Hippocampal formation (tissue), 2 donors: ENCODE measurements around the gene INSIG2.

Experiments
- DNase-seq, 2 donors: peaks; one replicate each; lab custom pipeline; 2025; lab: John Stamatoyannopoulos, UW

The INSIG2 gene

GRCh38 chr2:118127250-118127649 lies 39.0 kb downstream of the INSIG2 start:
- DNase-seq, result no peak

DNA sequence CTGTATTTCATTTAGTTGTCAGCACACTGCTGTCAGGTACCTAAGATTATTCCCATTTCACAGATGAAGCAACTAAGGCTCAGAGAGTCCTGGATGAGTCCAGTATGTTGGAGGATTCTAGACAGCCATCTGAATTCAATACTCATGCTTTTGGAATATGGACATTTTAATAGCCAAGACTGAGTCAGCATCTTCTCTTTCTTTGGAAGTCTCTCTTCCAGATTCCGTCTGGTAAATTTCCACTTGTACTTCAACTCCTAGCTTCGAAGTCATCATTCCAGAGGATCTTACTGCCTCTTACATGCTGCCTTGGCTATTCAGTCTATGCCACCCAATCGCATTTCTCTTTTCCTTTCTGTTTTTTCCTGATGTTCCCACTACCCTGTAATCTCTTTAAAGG lies 40.6 kb downstream of the INSIG2 start:
- no peak for DNase-seq

- no peak for DNase-seq
These were observed 42.1 kb downstream of the INSIG2 start for GRCh38 chr2:118130385-118130784.

GRCh38 chr2:118131771-118132170 lies 43.5 kb downstream of the INSIG2 start:
- DNase-seq, result no peak

DNA sequence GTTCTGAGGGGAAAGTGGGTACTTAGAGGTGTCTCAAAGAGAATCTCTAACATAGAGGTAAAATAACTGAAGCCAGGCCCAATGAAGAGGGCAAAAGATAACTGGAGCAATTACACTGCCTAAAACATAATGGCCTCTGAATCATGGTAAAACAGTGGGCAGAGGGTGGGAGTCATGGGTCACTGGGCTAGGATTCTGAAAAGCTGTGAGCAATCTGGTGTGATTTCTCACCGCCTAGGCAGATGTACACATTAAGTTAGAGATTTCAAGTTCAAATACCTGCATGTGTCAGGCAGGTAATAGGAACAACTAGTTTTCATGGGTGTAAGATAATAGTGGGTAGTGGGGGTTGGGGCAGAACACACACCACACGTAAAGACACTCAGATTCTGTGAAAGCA lies 45.6 kb downstream of the INSIG2 start:
- no peak for DNase-seq

DNA sequence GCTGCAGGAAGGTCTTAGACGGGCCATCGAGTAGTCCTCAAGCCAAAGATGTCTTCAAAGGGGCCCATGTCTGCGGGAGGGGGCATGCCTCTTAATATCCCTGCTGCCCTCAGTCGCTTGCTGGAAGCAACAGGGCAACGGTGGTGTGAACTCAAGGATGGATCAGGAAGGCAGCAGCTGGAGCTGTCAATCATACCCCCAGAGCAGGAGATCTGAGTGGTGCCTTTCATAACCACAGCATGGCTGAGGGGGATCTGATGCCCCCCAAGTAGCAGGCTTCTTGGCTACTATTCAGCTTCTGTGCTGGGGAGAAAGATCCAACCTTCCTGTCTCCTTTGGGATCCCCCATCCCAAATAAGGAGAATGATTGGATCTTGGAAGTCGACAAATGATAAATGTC lies 46.4 kb downstream of the INSIG2 start:
- no peak for DNase-seq

- DNase-seq, result no peak
These were observed 56.9 kb downstream of the INSIG2 start for GRCh38 chr2:118145207-118145606.

- DNase-seq, result no peak
These were observed 57.5 kb downstream of the INSIG2 start for GRCh38 chr2:118145806-118146205.

- DNase-seq, result no peak
These were observed 58.3 kb downstream of the INSIG2 start for GRCh38 chr2:118146315-118147283.

DNA sequence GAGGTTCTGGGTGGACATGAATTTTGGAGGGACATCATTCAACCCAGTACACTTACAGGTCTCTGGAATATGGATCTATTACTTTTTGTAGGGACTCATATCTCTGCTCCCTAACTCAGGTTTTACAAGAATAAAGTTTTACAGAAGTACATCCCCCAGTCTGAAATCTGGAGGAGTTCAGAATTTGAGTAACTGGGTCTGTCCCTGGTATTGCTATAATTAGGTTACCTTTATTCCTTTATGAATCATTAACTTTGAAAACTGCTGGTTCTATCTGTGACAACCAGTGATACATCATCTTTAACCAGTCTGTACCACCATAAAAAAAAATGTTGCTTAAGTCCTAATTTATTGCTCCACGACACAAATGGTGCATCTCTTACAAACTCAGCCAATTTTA lies 59.9 kb downstream of the INSIG2 start:
- DNase-seq, result no peak

GRCh38 chr2:118148809-118149208 lies 60.5 kb downstream of the INSIG2 start:
- DNase-seq, result no peak

DNA sequence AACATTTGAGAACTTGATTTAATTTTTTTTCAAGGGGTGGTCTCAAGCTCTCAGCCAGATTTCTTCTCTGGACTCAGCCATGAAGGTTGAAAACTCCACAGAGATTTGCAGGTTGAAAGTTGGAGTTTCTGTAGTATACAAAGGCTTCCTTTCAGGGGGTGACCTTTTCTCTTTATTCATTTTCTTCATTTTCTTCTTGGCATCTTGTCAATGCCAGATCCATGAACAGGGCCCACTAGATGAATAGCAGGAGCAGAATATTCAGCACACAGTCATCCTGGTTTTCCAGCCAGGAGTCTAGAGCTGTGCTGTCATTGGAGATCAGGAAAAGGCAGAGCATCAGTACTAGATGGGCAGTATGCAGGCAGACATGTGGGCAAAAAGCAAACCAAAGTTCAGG lies 62.0 kb downstream of the INSIG2 start:
- no peak for DNase-seq

DNA sequence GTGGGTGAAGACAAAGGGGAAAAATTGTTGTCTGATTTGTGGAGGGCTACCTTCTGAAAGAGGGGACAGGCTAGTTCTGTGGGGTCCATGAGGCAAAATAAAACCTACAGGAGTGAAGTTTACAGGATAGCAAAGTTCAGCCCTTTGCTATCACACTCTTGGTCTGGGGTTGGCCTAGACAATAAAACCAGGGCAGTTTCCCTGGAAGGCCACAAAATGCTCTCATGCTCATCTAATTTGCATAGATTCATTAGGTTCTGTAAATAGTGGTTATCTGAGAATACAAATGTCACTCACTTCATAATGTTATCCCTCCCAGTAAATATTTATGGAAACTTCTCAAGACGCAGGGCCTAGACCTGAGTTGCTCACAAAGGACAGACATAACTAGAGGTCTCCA lies 63.6 kb downstream of the INSIG2 start:
- no peak for DNase-seq

DNA sequence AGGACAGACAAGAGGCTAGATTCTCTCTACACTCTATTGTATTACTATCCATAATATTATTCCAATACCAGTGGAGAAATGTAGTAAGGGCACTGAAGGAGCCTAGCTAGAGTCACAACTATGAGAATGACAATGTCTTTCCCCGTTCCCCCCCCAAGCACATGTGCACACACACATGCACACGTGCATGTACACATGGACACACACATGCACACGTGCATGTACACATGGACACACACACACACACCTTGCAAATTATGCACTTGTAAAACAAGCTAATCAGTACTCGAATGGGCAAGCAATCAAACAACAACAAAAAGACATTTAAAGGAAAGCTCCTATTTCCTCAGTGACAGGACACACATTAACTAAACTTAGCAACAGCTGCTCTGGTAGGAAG lies 65.2 kb downstream of the INSIG2 start:
- no peak for DNase-seq

DNA sequence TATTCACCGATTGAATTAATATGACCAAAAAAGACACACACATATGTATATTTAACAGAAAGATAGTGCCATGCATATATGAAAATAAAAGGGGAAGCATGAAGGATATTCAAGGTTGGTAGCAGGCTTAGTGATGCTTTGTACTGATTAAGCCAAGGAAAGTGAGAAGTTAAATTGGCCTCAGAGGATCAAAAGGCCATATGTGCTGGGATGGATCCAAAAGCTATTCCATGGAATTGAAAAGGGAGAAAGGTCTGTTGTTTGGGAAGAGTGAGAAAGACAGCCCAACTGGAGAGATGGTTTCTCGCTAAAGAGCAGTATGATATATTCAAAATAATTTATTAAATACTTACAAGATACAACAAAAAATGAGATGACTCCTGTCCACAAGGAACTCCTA lies 65.9 kb downstream of the INSIG2 start:
- DNase-seq, result no peak
